ENCODE data around the gene ACAP3. TPM values are rescaled to one million over a fixed set of nuclear protein-coding genes. Genes with fewer than 3 reads are reported as not detected.

ACAP3 gene
- total and polyA plus RNA-seq, 2 donors (not counting 3 experiments of a cell fraction or from before 2014, with no cell fraction given): 27.8 to 39.0 TPM

DNA sequence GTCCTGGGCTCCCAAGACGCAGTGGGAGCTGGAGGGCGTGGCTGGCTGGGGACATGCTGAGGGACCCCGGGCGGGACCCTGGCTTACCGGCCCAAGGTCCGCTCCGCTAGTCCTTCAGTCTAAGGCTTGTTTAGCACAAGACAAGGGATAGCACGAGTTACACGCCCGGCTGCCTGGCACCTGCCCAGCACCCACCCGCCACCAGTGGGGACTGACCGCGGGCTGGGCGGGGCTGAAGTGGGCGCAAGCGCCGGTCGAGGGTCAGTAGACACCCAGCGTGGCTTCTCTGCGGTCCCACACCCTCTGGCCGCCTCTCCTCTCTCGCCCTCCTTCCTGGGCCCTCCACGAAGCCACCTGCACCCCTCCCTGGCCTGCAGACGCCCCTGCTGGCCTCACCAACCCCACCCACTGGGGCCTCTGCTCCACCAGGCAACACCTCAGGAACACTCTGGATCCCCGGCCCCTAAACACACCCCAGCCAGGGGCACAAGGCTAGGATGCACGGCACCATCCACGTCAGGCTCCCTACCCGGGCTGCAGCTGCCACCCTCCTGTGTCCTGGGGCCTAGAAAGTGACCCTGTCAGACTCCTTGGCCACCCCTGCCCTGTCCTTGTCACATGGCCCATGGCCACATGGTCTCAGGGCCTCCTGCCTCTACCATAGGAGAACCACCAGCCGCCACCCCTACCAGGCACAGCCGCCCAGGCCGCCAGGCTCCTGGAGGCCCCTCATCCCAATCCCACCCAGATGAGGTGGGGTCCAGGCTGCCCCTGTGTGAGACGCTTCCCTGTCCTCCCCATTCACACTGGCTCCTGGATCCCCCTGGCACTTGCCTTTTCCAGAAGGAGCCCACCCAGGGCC, 29.4 kb upstream of the ACAP3 start:
- Histone ChIP-seq H3K4me3 (replicated peaks in 1 of 3; ENCODE audit: insufficient read depth in 1 of 3, low read depth in 1 of 3, low read length in 3 of 3) (no peak overlapping the region), H3K9me3 (replicated peaks; ENCODE audit: control insufficient read depth, insufficient read depth, low read length) (no peaks in the 10 kb centered on the region), H3K36me3 (ENCODE audit: control insufficient read depth in 2 of 2, extremely low read depth in 1 of 2, insufficient read depth in 2 of 2, low read length in 2 of 2) (peaks cover 0 to 17% of the 10 kb centered on the region in 2 experiments), H3K79me2 (ENCODE audit: control insufficient read depth, insufficient read depth, low read length) (no peaks in the 10 kb centered on the region), H3K4me2 (ENCODE audit: insufficient read depth, low read length) (no peak overlapping the region), H3K27me3 (ENCODE audit: control insufficient read depth in 2 of 2, insufficient read depth in 2 of 2, low read length in 2 of 2) (no peaks in the 10 kb centered on the region), H4K20me1 (replicated peaks; ENCODE audit: control insufficient read depth, extremely low read depth, insufficient read depth, low read length) (no peaks in the 10 kb centered on the region), H3K9me1 (replicated peaks; ENCODE audit: control insufficient read depth, extremely low read depth, insufficient read depth, low read length) (no peaks in the 10 kb centered on the region), H2AFZ (ENCODE audit: low read depth, low read length) (no peak overlapping the region), H3K27ac (ENCODE audit: insufficient read depth, low read depth, low read length) (no peak overlapping the region), H3K4me1 (ENCODE audit: control insufficient read depth, extremely low read depth, insufficient read depth, low read length) (no peaks in the 10 kb centered on the region), H3K9ac (replicated peaks; ENCODE audit: extremely low read depth, insufficient read depth, low read length) (no peak overlapping the region)
- DNase-seq (ENCODE audit: low read depth, low spot score) (no peak), FAIRE-seq (no peak)
- intact Hi-C loops (cut with micrococcal nuclease) (no loop called here), dilution Hi-C loops (cut with MboI; ENCODE audit: extremely low pct_ligation_motif_present, low sequenced_read_pairs) (no loop called here)
- TF ChIP-seq JUN (IDR thresholded peaks at IDR 0.05; ENCODE audit: borderline replicate concordance, insufficient read depth, insufficient read length, low read depth): no peak
- TF ChIP-seq POLR2AphosphoS5 (IDR thresholded peaks at IDR 0.05; ENCODE audit: insufficient read depth, low read depth, low read length): no peak
- TF ChIP-seq MAX (IDR thresholded peaks at IDR 0.05; ENCODE audit: insufficient read depth, insufficient read length): no peak
- TF ChIP-seq, protein P1, sequence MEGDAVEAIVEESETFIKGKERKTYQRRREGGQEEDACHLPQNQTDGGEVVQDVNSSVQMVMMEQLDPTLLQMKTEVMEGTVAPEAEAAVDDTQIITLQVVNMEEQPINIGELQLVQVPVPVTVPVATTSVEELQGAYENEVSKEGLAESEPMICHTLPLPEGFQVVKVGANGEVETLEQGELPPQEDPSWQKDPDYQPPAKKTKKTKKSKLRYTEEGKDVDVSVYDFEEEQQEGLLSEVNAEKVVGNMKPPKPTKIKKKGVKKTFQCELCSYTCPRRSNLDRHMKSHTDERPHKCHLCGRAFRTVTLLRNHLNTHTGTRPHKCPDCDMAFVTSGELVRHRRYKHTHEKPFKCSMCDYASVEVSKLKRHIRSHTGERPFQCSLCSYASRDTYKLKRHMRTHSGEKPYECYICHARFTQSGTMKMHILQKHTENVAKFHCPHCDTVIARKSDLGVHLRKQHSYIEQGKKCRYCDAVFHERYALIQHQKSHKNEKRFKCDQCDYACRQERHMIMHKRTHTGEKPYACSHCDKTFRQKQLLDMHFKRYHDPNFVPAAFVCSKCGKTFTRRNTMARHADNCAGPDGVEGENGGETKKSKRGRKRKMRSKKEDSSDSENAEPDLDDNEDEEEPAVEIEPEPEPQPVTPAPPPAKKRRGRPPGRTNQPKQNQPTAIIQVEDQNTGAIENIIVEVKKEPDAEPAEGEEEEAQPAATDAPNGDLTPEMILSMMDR (IDR thresholded peaks at IDR 0.05; ENCODE audit: extremely low read depth in 1 of 2, insufficient read depth in 1 of 2, low read depth in 1 of 2, low read length in 2 of 2): no peak
- no peak for TF ChIP-seq MYC (IDR thresholded peaks at IDR 0.05; ENCODE audit: low read depth, low read length)
- TF ChIP-seq EZH2 (IDR thresholded peaks at IDR 0.05; ENCODE audit: borderline replicate concordance, low read depth, low read length, severe bottlenecking): no peak
- no peak for TF ChIP-seq POLR2A (IDR thresholded peaks at IDR 0.05; ENCODE audit: low read depth, low read length)
- TF ChIP-seq FOS (IDR thresholded peaks at IDR 0.05; ENCODE audit: borderline replicate concordance, insufficient read depth, low read length): no peak
- TF ChIP-seq GATA2 (IDR thresholded peaks at IDR 0.05; ENCODE audit: insufficient read depth, insufficient read length, low read depth, low read length): no peak
- CTCF ChIA-PET: interaction anchor here (1.7 kb wide), 1 partner anchor 11 kb away, joined by 4 read pairs; no protein-coding TSS in a partner anchor
- BruUV-seq (replicated peaks): no TSS peak
- POLR2A ChIA-PET: no interaction called here

All from endothelial cell of umbilical vein (primary cell).